ENCODE data around the gene TNFRSF12A. TPM values are rescaled to one million over a fixed set of nuclear protein-coding genes. Genes with fewer than 3 reads are reported as not detected.

TNFRSF12A gene
- total and polyA plus RNA-seq, 2 of the 13 experiments (the other 11 are each of a cell fraction or from before 2014, with no cell fraction given), result 61.9 to 66.0 TPM

- TF ChIP-seq, protein P1, sequence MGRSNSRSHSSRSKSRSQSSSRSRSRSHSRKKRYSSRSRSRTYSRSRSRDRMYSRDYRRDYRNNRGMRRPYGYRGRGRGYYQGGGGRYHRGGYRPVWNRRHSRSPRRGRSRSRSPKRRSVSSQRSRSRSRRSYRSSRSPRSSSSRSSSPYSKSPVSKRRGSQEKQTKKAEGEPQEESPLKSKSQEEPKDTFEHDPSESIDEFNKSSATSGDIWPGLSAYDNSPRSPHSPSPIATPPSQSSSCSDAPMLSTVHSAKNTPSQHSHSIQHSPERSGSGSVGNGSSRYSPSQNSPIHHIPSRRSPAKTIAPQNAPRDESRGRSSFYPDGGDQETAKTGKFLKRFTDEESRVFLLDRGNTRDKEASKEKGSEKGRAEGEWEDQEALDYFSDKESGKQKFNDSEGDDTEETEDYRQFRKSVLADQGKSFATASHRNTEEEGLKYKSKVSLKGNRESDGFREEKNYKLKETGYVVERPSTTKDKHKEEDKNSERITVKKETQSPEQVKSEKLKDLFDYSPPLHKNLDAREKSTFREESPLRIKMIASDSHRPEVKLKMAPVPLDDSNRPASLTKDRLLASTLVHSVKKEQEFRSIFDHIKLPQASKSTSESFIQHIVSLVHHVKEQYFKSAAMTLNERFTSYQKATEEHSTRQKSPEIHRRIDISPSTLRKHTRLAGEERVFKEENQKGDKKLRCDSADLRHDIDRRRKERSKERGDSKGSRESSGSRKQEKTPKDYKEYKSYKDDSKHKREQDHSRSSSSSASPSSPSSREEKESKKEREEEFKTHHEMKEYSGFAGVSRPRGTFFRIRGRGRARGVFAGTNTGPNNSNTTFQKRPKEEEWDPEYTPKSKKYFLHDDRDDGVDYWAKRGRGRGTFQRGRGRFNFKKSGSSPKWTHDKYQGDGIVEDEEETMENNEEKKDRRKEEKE (IDR thresholded peaks at IDR 0.05), result no peak
- TF ChIP-seq NFIB (CRISPR knock-in tag; IDR thresholded peaks at IDR 0.05; ENCODE audit: borderline replicate concordance) (no peak), ZNF430 (CRISPR knock-in tag; IDR thresholded peaks at IDR 0.05) (no peak), ZNF563 (CRISPR knock-in tag; IDR thresholded peaks at IDR 0.05) (no peak), POGZ (CRISPR knock-in tag; IDR thresholded peaks at IDR 0.05) (no peak), SRY (CRISPR knock-in tag; IDR thresholded peaks at IDR 0.05) (no peak), TAF1 (CRISPR knock-in tag; IDR thresholded peaks at IDR 0.05) (no peak), GTF3A (CRISPR knock-in tag; conservative IDR thresholded peaks at IDR 0.05) (no peak), HNRNPH1 (optimal IDR thresholded peaks at IDR 0.05; ENCODE audit: low read depth, low read length) (no peak), TRIM22 (IDR thresholded peaks at IDR 0.05) (no peak), ELF1 (CRISPR knock-in tag; IDR thresholded peaks at IDR 0.05) (no peak), ZNF230 (CRISPR knock-in tag; IDR thresholded peaks at IDR 0.05) (no peak), DDIT3 (CRISPR knock-in tag; IDR thresholded peaks at IDR 0.05) (no peak), YY1 (IDR thresholded peaks at IDR 0.05; ENCODE audit: insufficient read depth, insufficient replicate concordance, low read depth, low read length) (no peak), NCOA2 (CRISPR knock-in tag; IDR thresholded peaks at IDR 0.05) (no peak), KAT8 (CRISPR knock-in tag; IDR thresholded peaks at IDR 0.05) (no peak), EP300 (IDR thresholded peaks at IDR 0.05; ENCODE audit: low read depth in 2 of 2, low read length in 2 of 2) (no peak), EP300 (CRISPR knock-in tag; IDR thresholded peaks at IDR 0.05; ENCODE audit: borderline replicate concordance) (no peak), ZNF746 (CRISPR knock-in tag; IDR thresholded peaks at IDR 0.05) (no peak), CBX5 (CRISPR knock-in tag; IDR thresholded peaks at IDR 0.05; ENCODE audit: borderline replicate concordance) (no peak), GABPB1 (CRISPR knock-in tag; IDR thresholded peaks at IDR 0.05) (peak; percentile 51), TBP (CRISPR knock-in tag; IDR thresholded peaks at IDR 0.05) (no peak), NPAS2 (CRISPR knock-in tag; IDR thresholded peaks at IDR 0.05; ENCODE audit: borderline replicate concordance) (no peak), ZIK1 (CRISPR knock-in tag; IDR thresholded peaks at IDR 0.05; ENCODE audit: borderline replicate concordance, low read depth) (no peak), ZNF567 (CRISPR knock-in tag; IDR thresholded peaks at IDR 0.05; ENCODE audit: borderline replicate concordance) (no peak), MAZ (IDR thresholded peaks at IDR 0.05; ENCODE audit: borderline replicate concordance, low read depth, low read length) (no peak), MAZ (CRISPR knock-in tag; IDR thresholded peaks at IDR 0.05; ENCODE audit: low read depth) (no peak), SAP130 (CRISPR knock-in tag; IDR thresholded peaks at IDR 0.05; ENCODE audit: low read depth) (peak; percentile 49; the same call in 1 of the 2 replicates)
- TF ChIP-seq, protein P2, sequence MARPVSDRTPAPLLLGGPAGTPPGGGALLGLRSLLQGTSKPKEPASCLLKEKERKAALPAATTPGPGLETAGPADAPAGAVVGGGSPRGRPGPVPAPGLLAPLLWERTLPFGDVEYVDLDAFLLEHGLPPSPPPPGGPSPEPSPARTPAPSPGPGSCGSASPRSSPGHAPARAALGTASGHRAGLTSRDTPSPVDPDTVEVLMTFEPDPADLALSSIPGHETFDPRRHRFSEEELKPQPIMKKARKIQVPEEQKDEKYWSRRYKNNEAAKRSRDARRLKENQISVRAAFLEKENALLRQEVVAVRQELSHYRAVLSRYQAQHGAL (CRISPR knock-in tag; IDR thresholded peaks at IDR 0.05; ENCODE audit: not compliant biosample characterization), result no peak
Observed at GRCh38 chr16:2983706-2984136, 36.4 kb upstream of the TNFRSF12A start (continued).

Measured in HepG2 (cell line).